DND-41 (cell line): ENCODE results near the gene STAG1.

Source experiments
- CTCF ChIP-seq: IDR thresholded peaks from 2 replicates; pipeline ENCODE4 v1.5.1; 2012; ENCODE audit warnings: borderline replicate concordance, low read length, moderate library complexity, mild to moderate bottlenecking; ENCODE audit not compliant: poor library complexity, severe bottlenecking; ENCODE audit errors: extremely low read depth
- EZH2 ChIP-seq: IDR thresholded peaks from 3 replicates; pipeline ENCODE4 v1.6.1; 2012; ENCODE audit warnings: borderline replicate concordance, low read depth, mild to moderate bottlenecking, moderate library complexity, low read length, inconsistent platforms; ENCODE audit not compliant: severe bottlenecking

GRCh38 chr3:136505676-136506075, 246.5 kb downstream of the STAG1 start:
- TF ChIP-seq CTCF (no peak), EZH2 (no peak)
